SW 1271 (cell line): ENCODE data around the gene SPDYE4.

ENCODE experiments used
- DNase-seq, 2 experiments: peaks; one replicate each; lab custom pipeline; 2025; lab: John Stamatoyannopoulos, UW

Gene SPDYE4

GRCh38 chr17:8712698-8713097 lies 45.6 kb downstream of the SPDYE4 start:
- DNase-seq: no peak

GRCh38 chr17:8711291-8711690 lies 47.1 kb downstream of the SPDYE4 start:
- no peak for DNase-seq

- DNase-seq: no peak
These were observed 47.5 kb downstream of the SPDYE4 start for GRCh38 chr17:8710813-8711212.

GRCh38 chr17:8709006-8709405 lies 49.3 kb downstream of the SPDYE4 start:
- no peak for DNase-seq

- no peak for DNase-seq
These were observed 50.3 kb downstream of the SPDYE4 start for GRCh38 chr17:8708025-8708461.

- DNase-seq: no peak
These were observed 50.9 kb downstream of the SPDYE4 start for GRCh38 chr17:8707332-8708024.

- DNase-seq: no peak
These were observed 51.9 kb downstream of the SPDYE4 start for GRCh38 chr17:8706431-8706830.

- no peak for DNase-seq
These were observed 52.9 kb downstream of the SPDYE4 start for GRCh38 chr17:8705427-8705826.

- DNase-seq: no peak
These were observed 55.3 kb downstream of the SPDYE4 start for GRCh38 chr17:8703001-8703400.

GRCh38 chr17:8701754-8702153 lies 56.6 kb downstream of the SPDYE4 start:
- DNase-seq: no peak

- no peak for DNase-seq
These were observed 57.1 kb downstream of the SPDYE4 start for GRCh38 chr17:8701221-8701620.
